HS-27A (cell line): ENCODE data around the gene DCLRE1A.

Source experiments
- DNase-seq: peaks from one replicate; pipeline ENCODE4 v3.0.0-alpha.2; 2012; ENCODE audit warnings: low read depth, missing footprints

DCLRE1A gene

GRCh38 chr10:113788604-113789083 is 65.2 kb downstream of the DCLRE1A start:
- DNase-seq: peak; percentile 48
